Colonic mucosa (tissue), 4 donors: ENCODE results near the gene OPTN. TPM values are rescaled to one million over a fixed set of nuclear protein-coding genes. Genes with fewer than 3 reads are reported as not detected.
"Not testable (repeated sequence)": the region's sequence is repeated elsewhere in the genome, so short reads cannot be mapped to it uniquely, and the experiment has no call there.

Source experiments
- DNase-seq: peaks from one replicate; pipeline ENCODE4 v3.0.0-alpha.2; 2020
- H3K27ac ChIP-seq: fragments of 200-600 bp; one replicate; pipeline ENCODE4 v1.8.0; 2021
- H3K27me3 ChIP-seq: fragments of 200-600 bp; one replicate; pipeline ENCODE4 v1.8.0; 2021
- H3K36me3 ChIP-seq: fragments of 200-600 bp; one replicate; pipeline ENCODE4 v1.8.0; 2021
- H3K4me1 ChIP-seq: fragments of 200-600 bp; one replicate; pipeline ENCODE4 v1.8.0; 2021; ENCODE audit warnings: mild to moderate bottlenecking
- H3K4me3 ChIP-seq: fragments of 200-600 bp; one replicate; pipeline ENCODE4 v1.8.0; 2021
- H3K9ac ChIP-seq, 2 donors: one replicate each; pipeline ENCODE4 v1.7.0; 2013; ENCODE audit warnings: control low read depth in 2 of 2, low read depth in 2 of 2, low read length in 2 of 2
- H3K9me3 ChIP-seq: fragments of 200-600 bp; one replicate; pipeline ENCODE4 v1.8.0; 2021
- intact Hi-C: fragments of 100-400 bp; cut with DNase I; formaldehyde crosslinking; loops from one replicate; pipeline ENCODE4 v1.14.1; 2022
- total RNA-seq, 2 donors: library from RNA; stranded (reverse); fragmentation: NEBNext Ultra II Directional in 1 of 2; extraction: Animal tissue kit (Norgen Biotek cat#: 25700) in 1 of 2; gene quantifications; one replicate each; pipeline ENCODE4 v1.2.1, GENCODE V29; 2021
- TF ChIP-seq, protein P1 (sequence below): fragments of 200-600 bp; IDR thresholded peaks from one replicate; pipeline ENCODE4 v1.8.0; 2022; ENCODE audit warnings: antibody characterized with exemption, mild to moderate bottlenecking
- donor health status: healthy.
- donor health status: DM: no; HTN: no; CAD: no.
- donor health status: DM: no; HTN: no; CAD: no.

Gene OPTN
- total RNA-seq, 2 donors from 2014 or later = 59.8 to 122 TPM

DNA sequence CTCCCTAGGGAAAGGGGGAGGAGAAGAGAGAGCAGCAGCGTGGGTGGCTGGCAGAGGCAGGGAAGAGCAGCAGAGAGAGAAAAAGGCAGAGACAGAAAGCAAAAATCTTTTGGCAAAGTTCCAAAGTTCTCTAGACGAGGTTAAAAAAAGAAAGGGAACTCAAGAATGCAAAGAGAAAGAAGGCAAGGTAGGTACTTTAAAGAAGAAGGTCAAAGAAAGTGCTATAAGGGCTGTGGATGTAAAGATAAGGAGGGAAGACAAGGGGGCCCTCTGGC lies 20.2 kb upstream of the OPTN start:
- no peaks in the 10 kb centered on the region for H3K9me3 ChIP-seq
- H3K4me3 ChIP-seq = no peak overlapping the region
- no peak for DNase-seq
- H3K9ac ChIP-seq = no peak overlapping the region
- H3K36me3 ChIP-seq = no peaks in the 10 kb centered on the region
- TF ChIP-seq, protein P1, sequence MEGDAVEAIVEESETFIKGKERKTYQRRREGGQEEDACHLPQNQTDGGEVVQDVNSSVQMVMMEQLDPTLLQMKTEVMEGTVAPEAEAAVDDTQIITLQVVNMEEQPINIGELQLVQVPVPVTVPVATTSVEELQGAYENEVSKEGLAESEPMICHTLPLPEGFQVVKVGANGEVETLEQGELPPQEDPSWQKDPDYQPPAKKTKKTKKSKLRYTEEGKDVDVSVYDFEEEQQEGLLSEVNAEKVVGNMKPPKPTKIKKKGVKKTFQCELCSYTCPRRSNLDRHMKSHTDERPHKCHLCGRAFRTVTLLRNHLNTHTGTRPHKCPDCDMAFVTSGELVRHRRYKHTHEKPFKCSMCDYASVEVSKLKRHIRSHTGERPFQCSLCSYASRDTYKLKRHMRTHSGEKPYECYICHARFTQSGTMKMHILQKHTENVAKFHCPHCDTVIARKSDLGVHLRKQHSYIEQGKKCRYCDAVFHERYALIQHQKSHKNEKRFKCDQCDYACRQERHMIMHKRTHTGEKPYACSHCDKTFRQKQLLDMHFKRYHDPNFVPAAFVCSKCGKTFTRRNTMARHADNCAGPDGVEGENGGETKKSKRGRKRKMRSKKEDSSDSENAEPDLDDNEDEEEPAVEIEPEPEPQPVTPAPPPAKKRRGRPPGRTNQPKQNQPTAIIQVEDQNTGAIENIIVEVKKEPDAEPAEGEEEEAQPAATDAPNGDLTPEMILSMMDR = no peak
- no peaks in the 10 kb centered on the region for H3K4me1 ChIP-seq
- H3K27me3 ChIP-seq = no peaks in the 10 kb centered on the region
- intact Hi-C loops = loop anchor here (10.0 kb wide), 2 partner anchors 295 to 365 kb away; no protein-coding TSS in a partner anchor
- no peak overlapping the region for H3K27ac ChIP-seq

DNA sequence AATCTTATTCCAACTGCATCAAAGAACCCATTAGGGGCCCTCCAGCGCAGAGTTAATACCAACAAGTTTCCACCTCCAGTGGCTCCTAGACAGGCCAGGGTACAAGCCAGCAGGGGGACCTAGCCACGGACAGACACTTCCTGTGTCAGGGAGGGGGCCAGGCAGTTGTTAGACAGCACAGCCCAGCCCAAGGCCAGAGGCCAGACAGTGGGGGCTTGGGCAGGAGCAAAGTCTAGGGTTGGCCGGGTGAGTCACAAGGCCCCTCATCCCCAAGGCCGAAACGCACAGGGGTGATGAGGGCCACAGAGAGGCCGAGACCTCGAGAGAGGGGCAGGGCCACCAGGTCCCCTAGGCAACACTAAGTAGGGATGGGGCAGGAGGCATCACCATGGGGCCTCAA lies 19.3 kb upstream of the OPTN start:
- Histone ChIP-seq H3K9ac (no peak overlapping the region), H3K4me1 (no peaks in the 10 kb centered on the region), H3K9me3 (no peaks in the 10 kb centered on the region), H3K4me3 (no peak overlapping the region), H3K27ac (no peak overlapping the region), H3K27me3 (no peaks in the 10 kb centered on the region), H3K36me3 (no peaks in the 10 kb centered on the region)
- intact Hi-C loops = no loop called here
- no peak for DNase-seq
- TF ChIP-seq, protein P1 = no peak

DNA sequence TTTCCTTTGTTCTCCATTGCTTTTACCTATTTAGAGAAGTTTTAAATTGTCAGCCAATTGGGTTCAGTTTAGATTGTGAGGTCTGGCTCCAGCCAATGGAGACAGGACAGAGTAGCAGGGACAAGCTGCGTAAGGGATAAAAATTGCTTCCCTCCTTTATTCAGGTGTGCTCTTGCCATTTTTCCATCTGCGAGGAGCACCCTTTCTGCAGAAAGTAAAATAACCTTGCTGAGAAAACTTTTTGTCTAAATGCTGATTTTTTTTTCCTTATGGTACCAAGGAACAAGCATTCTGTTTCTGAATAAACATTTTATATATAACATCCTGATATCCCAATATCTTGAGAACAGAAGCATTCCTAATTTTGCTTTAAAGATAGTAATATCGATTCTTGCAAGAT lies 16.3 kb upstream of the OPTN start:
- DNase-seq, intact Hi-C loops, H3K4me1 ChIP-seq, H3K27me3 ChIP-seq, H3K9ac ChIP-seq, H3K9me3 ChIP-seq, H3K36me3 ChIP-seq, H3K27ac ChIP-seq, H3K4me3 ChIP-seq: not testable (repeated sequence)

DNA sequence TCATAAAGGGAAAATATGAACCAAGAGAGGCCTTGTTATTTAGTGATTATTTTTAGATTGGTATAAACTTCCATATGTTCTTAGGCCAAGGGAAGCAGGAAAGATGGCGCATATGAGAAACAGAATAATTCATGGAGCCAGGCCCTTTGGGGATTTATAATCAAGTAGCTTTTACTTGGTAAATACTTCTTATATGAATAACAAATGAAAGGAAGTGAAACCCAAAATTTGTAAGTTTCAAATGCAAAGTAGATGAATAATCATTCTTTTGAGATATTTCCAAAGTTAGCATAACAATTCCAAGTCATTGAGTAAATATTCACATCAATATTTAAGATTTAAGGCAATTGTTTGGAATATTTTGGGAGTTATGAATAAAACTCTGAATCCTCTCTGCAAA lies 13.9 kb upstream of the OPTN start:
- no peaks in the 10 kb centered on the region for H3K27me3 ChIP-seq
- no peaks in the 10 kb centered on the region for H3K36me3 ChIP-seq
- no peaks in the 10 kb centered on the region for H3K9me3 ChIP-seq
- H3K27ac ChIP-seq = no peak overlapping the region
- no peak overlapping the region for H3K4me3 ChIP-seq
- no peak overlapping the region for H3K9ac ChIP-seq
- intact Hi-C loops = no loop called here
- DNase-seq = no peak
- TF ChIP-seq, protein P1 = no peak
- H3K4me1 ChIP-seq = no peaks in the 10 kb centered on the region

DNA sequence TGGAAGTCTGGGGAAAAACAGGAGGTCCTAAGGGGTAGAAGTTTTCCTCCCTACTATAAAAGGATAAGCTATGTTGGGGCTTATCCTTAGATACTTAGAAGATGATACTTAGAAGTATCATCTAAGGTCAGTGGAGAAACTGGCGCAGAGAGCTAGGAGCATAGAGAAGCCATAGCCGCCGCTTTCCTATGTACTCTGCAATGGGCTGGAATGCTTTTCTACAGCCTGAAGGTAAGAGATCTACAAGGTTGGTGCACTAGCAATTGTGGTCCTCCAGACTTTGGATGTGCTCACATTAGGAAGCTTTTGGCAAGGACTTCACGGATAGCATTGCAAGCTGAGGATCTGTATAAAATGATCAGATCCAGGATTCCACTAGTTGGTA lies 12.4 kb upstream of the OPTN start:
- Histone ChIP-seq H3K27ac (no peak overlapping the region), H3K27me3 (no peaks in the 10 kb centered on the region), H3K9me3 (no peaks in the 10 kb centered on the region), H3K9ac (no peak overlapping the region), H3K36me3 (no peaks in the 10 kb centered on the region), H3K4me3 (no peak overlapping the region), H3K4me1 (no peaks in the 10 kb centered on the region)
- intact Hi-C loops = no loop called here
- no peak for DNase-seq
- TF ChIP-seq, protein P1 = no peak

DNA sequence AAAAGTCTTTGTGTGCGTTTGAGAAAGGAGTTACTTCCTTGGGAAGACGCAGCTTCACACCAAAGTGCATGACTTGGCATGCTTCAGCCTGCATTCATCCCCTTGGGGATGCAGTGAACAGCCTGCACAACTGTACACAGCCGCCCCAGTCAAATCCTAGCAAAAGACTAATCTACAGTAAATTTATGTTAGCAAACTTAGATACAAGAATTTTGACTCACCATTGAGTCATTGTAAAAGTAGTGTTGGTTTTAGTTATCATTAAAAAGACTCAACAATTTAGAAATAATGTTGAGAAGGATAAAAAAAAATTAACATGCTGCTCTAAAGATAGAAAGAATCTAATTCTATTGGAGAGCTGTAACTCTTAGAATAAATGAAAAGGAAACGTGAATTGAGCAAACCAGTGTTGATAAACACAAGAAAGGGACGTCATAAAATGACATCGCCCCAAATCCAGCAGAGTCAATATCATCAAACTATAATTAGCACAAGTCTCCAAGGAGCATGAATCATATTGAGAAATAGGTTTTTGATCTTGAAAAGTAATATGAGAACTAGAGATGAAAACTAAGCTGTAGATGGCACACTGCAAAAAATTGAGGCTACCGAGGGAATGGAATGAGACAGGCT lies 11.9 kb upstream of the OPTN start:
- Histone ChIP-seq H3K4me3 (no peak overlapping the region), H3K27me3 (no peaks in the 10 kb centered on the region), H3K4me1 (no peaks in the 10 kb centered on the region), H3K9ac (no peak overlapping the region), H3K9me3 (no peaks in the 10 kb centered on the region), H3K36me3 (no peaks in the 10 kb centered on the region), H3K27ac (no peak overlapping the region)
- TF ChIP-seq, protein P1 = no peak
- intact Hi-C loops = no loop called here
- no peak for DNase-seq
